Midbrain (tissue), 1 donor: Measurements from ENCODE around the gene ITGA5.

Experiments
- DNase-seq: peaks from one replicate; lab custom pipeline; 2025; lab: John Stamatoyannopoulos, UW

The ITGA5 gene

DNA sequence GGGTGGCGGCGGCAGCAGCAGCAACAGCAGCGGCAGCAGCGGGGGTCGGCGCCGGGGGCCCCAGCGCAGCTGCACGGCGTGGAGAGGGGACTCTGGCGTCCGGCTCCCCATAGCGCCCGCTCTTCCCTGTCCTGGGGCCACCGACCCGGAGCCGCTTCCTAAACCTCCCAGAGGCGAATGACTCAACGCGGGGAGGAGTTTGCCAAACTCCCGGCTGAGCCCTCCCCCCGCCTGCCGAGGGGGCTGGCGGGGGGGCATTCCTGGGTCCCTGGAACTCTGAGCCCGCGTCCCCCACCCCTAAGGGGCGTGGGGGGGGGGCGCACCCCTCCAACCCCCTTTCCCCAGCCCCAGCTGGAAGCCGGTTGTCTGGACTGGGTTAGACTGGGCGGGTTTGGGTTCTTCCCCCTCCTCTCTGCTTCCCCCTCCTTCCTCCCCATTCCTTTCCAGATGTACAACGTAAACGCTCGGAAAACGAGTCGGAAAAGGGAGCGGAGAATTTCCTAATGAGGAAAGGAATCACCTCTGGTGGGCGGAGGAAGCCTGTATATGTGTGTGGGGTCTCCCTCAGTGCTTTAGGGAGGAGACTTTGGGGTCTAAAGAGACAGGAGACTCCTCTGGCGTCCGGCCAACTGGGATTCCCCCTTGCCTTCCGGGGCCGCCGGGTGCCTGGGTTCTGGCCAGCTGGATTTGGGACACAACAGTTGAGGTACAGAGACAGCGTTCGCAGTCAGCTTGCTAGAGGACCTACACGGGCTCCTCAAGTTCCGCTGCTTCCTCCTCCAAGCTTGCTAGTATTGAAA lies at the start of gene ITGA5:
Gene ITGA5, minus strand, starts transcription at position 179 of the 800 bp plus-strand sequence. Its CDS starts 68 bp downstream, at position 111.
- DNase-seq, result peak; percentile 17

DNA sequence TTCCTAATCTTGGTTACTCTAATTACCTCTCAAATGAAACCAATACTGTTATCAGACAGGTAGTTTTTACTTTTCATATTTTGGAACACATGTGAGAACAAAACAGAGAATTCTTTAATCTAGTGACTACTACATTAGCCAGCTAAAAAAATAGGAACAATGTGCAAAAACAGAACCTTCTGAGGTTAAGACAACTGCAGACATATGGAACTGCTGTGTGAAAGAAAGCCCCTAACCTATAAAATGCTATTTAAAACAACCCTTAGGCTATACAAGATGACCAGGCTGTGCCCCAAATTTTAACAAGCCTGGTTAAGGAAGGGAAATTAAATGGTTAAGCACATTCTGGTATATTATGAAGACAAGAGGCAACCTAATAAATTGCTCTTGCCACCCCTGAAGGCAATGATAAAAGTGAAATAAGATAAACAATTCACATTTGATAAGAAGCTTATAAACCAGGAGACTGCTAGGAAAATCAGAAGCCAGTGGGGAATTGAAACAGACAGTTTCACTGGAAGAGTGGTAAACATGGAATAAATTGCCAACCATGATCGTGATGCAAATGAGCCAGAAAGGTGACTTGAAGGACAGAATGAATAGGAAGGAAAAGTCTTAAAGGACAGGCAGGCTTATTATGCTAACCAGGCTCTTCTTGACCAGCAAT lies 46.9 kb upstream of the ITGA5 start:
- no peak for DNase-seq

DNA sequence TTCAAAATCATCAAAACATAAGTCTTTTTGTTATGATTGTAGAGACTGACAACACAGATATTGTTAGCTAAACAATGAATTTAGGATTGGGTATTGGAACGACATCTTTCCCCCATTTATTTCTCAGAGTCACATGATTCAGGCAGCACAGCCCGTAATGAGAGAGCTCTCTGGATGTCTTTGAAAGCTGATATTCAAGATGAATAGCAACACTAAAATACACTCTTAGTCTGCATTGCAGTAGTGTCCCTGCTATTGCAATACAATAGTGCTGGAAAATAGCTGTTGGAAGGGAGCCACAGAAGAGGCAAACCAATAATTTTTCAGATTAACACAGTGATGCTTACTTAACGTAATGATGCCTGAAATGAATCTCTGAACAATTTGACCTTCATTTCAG lies 44.4 kb upstream of the ITGA5 start:
- no peak for DNase-seq

DNA sequence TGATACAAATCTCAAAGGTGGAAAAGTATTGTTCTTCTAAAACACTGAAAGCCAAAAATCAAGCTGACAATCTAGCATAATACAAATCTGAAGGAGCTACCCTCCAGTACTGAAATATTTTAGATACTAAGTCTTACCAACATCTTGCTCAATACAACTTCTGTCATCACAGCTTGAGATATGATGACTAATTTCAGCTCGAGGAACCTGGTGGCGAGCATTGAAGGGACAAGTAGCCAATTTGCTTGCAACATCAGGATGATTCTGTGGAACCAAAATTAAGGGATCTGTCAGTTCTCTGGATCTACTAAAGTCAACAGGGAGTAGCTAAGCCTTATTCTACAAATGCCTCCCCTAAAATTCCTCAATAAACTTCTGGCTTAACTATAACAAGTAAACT lies 44.0 kb upstream of the ITGA5 start:
- DNase-seq, result no peak

DNA sequence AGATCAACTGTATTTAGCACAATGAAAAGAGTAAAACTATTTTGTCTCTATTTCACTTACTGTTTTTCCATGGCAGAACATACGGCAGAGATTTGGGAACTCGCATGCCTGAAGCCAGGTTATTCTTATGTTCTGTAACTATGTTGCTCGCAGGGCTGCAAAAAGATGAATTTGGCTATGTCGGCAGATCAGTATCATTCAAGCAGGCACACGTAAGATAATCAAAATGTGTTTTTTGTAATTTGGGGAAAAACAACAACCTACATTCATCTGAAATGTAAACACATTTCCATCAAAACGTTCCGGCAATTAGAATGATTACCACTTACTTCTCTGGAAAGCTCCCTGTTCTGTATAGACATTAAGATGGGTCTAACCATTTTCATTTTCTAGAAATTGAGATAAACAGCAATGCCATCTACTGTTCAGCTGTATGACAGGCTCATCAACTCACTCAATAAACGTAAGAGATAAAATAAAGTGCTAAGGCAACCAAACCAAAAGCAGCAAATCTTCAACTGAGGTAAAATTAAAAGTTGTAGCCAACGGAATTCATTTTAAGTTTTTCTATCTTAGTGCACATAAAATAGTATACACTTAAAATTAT lies 41.4 kb upstream of the ITGA5 start:
- DNase-seq, result peak; percentile 7

DNA sequence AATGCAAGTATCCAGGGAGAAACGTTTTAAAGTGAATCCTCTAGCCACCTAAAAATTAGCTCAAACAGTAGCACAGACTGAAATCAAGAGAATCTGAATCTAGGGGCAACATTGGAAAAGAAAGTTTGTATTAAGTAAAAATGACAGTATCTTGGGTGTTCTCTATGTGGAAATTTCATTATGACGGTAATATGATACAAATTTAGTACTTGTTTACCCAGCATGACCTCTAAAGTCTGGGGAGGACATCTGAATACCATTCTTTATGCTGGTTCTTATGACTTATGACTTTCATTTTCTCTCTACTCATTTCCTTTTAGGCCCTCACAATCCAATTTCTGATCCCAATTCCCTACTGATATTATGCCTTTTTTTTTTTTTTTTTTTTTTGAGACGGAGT lies 40.3 kb upstream of the ITGA5 start:
- DNase-seq, result no peak

DNA sequence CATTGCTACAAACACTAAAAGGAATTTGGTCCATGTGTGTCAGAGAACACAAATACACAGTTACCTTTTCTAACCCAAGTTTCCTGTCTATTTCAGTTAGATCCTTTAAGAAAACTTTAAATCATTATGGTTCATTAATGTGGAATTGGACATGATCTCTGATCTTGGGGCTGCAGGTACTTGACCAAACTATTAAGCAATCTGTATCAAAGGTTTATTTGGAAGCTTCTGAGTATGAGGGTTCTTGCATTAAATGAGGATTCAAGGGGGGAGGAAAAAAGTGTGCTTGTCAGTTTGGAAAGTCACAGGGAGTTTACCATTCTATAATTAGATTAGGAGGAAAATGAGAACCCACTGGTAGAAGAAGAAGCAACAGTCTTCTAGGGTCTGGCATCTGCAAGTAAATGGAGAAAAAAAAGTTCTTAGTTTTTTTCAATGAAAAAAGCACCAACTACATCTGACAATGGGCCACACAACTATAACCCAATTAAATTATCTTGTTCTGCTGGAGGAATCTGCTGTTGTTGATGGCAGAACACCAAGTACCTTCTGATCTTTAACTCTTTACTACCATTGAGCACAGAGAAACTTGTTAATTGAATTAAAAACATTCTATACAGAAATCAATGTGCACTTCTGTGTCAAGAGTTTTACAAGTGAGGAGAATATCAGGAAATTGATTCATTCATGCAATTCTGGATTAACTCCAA lies 36.8 kb upstream of the ITGA5 start:
- DNase-seq, result no peak

DNA sequence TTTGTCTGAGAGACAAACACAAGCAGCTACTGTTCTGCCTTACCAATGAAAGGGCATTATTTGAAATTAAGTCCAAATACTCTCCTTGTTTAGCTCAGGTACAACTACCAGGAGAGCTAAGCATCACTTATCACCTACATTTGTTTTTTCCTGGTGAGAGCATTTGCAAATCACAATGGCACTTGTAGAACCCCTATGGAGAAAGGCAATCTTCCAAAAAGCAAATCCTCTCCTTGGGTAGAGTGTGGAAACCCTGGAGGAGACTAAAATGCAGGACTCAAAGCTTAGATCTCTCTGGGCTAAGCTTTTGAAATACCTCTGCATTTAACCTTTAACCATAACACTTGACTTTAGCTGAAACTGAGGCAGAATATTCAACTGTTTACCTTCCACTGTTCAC lies 33.6 kb upstream of the ITGA5 start:
- no peak for DNase-seq

DNA sequence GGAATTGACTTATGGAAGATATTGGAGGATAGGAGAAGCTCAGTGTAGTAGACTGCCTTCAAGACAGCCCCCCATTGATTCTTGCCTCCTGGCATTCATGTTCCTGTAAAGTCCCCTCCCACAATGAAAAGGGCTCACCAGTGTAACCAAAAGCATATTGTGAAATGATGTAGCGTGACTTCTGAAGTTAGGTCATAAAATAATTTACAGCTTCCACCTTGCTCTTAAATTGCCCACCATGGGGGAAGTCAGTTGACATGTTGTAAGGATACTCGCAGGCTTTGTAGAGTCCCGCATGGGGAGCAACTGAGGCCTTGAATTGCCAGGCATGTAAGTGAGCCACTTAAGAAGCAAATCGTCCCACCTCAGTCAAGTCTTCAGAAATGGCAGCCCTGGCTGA lies 29.3 kb upstream of the ITGA5 start:
- DNase-seq, result no peak

DNA sequence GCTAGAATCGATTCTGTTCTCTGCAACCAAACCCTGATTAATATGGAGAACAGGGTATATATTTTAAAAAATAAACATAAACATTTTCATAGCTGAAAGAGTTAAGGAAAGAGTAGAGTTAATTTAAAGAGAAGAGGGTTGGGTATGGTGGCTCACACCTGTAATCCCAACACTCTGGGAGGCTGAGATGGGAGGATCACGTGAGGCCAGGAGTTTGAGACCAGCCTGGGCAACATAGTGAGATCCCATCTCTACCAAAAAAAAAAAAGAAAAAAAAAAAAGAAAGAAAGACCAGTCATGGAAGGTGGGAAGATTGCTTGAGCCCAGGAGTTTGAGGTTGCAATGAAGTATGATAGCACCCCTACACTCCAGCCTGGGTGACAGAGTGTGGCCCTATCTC lies 28.9 kb upstream of the ITGA5 start:
- no peak for DNase-seq

DNA sequence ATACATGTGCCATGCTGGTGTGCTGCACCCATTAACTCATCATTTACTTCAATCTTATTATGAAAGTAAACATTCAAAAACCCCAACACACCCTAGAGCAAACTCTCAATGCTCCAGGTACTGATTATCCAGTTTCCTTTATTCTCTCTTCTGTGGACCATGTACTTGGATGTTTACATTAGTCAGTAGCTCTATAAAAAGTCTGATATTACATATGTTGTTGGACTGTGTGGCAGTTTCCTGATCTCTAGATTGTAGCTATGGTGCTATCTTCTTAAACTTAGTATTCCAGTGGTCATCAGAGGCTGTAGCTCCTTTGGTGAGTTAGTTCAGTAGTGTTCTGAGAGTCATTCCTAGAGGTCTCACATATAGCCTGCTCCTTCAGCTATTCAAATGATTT lies 25.1 kb upstream of the ITGA5 start:
- DNase-seq, result no peak

DNA sequence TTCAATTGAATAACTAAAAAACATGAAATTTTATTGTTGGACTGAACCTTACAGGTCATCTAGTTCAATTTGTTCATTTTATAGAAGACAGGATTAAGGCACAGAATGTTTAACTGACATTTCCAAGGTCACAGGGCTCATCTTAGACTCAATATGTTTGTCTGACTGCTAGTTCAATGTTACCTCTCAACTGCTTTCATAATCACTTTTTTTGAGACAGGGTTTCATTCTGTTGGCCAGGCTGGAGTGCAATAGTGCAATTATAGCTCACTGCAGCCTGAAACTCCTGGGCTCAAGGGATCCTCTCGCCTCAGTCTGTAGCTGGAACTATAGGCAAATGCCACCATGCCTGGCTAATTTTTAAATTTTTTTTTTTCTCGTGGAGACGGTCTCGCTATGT lies 24.4 kb upstream of the ITGA5 start:
- DNase-seq, result no peak

DNA sequence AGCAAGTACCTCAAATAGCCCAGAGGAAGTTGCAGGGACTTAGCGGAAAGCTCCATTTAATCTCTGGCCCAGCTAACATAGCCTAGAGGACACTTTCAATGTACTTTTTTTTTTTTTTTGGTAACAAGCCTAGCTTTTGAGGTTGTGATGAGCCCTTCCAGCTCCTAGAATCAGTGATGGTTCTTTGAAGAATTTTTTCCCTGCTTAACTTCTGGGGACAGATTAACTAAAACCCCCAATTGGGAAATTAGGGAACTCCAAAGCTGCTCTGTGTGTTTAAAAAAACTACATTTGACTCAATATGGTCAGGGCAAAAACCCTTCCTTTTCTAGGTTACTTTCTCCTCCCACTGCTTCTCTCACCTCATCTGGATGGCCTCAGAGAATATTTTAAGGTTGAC lies 23.9 kb upstream of the ITGA5 start:
- DNase-seq, result no peak

DNA sequence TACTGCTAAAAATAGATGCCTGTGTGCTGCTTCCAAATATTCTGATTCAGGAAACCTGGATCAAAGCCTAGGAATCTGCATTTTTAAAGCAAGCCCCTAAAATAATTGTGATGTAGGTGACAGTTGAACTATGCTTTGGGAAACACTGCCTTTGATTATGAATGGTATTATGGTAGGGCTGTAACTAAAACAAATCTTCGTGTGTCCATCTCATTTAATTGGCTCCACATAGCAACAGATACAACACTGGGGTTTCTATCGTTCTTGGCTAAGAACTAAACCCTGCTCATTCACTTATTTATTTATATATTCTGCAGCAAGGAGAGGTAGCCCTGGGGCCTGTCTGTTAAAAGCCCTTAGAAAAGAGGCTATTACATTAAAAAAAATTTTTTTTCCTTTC lies 23.0 kb upstream of the ITGA5 start:
- DNase-seq, result no peak

DNA sequence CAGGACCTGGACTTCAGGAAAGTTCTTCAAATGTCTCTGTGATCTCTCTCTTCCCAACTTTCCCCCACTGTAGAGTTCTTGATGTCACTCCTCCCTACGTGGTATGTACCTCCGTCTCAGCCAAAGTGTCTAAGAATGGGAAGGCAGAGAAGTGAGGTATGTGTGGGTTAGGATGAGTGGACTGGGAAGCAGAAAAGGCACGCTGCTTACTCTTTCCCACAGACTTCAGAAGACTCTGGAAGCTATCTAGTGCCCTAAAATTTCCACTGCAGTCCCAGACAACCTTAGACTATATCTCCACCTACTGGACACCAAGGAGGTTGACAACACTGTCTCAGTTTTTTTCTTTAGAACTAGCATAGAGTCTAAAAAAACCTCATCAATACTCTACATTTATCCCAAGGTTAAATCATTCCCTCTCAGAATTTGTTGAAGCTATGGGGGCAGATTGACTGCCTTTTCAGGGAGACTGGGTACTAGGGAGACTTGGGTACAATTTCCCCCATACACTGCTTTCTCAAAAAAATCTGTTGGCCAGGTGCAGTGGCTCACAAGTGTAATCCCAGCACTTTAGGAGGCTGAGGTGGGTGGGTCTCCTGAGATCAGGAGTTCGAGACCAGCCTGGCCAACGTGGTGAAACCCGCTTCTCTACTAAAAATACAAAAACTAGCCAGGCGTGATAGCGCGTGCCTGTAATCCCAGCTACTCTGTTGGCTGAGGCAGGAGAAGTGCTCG lies 20.6 kb upstream of the ITGA5 start:
- peak; percentile 34 for DNase-seq

DNA sequence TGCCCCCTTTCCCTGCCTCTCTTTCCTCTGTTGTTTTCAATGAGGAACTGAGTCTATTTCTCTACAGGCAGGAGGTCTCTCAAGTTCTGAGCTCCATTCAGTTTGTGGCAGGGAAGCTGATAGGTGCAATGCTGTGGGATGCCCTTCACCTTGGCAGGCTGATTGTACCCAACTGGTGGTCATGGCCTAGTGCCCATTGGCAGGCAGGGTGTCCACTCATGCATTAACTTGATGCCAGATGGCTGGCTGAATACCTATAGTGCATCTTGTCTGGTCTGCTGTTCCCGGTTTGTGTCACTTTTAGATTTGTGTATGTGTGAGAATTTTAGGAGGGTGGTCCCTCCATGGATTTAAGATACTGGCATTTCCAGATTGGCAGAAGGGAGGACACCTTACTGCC lies 20.0 kb upstream of the ITGA5 start:
- DNase-seq, result no peak

DNA sequence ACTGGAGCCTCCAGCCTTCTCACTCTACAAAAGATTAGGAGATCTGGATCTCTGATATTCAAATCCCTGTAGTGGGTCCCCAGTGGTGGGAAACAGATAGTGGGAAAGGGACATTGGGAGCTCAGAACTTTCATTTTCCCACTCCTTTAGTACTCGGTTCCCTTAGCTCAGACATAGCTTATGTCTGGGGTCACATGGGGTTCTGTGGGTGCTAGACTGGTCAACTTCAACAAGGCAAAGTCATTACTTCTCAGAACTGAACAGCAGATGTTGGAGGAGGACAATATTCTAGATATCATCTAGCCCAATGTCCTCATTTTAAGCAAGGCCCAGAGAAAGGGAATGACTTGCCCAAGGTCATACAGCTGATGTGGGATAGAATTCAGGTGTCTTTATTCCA lies 19.5 kb upstream of the ITGA5 start:
- no peak for DNase-seq

DNA sequence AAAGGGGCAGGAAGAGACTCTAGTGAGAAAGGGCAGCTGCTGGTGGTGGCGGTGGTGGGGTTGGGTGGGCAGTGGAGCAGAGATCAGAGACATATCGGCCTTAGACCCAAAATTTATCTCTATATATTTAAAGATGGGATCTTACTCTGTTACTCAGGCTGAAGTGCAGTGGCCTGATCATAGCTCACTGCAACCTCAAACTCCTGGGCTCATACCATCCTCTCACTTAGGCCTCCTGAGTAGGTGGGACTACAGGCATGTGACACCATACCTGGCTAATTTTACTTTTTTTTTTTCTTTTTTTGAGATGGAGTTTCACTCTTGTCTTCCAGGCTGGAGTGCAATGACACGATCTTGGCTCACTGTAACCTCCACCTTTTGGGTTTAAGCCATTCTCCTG lies 18.6 kb upstream of the ITGA5 start:
- no peak for DNase-seq

DNA sequence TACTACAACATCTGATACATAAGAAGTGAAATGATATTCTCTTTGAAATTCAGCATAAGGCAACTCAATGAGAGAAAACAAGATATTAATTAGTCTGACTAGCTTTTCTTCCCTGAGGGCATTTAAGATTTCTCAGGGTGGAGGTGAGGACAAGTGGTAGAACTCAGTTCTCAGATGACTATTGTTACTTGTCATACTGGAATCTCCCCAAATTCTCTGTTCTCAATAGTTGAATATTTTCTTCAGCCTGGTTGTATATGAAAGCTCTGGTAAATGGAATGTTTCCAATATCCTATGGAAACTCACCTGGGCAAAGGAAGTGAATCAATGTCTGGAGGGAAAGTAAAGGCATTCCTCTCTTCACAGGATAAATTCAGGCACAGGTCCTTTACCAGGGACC lies 18.2 kb upstream of the ITGA5 start:
- DNase-seq, result no peak

DNA sequence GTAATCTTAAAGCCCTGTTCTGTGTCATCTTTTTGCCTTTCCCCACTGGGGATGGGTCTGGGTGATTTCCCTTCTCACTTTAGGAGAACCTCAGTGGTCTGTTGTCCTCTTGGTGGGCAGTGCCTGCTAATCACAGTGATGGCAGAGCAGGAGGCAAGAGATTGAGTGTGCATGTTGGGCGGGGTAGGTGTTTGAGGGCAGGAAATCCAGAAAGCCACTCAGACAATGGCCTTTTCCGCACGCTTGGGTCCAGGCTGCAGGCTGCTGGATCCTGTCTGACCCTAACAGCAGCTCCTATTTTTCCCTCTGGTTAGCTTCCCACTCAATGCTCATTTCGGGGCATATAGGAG lies 13.7 kb upstream of the ITGA5 start:
- no peak for DNase-seq

DNA sequence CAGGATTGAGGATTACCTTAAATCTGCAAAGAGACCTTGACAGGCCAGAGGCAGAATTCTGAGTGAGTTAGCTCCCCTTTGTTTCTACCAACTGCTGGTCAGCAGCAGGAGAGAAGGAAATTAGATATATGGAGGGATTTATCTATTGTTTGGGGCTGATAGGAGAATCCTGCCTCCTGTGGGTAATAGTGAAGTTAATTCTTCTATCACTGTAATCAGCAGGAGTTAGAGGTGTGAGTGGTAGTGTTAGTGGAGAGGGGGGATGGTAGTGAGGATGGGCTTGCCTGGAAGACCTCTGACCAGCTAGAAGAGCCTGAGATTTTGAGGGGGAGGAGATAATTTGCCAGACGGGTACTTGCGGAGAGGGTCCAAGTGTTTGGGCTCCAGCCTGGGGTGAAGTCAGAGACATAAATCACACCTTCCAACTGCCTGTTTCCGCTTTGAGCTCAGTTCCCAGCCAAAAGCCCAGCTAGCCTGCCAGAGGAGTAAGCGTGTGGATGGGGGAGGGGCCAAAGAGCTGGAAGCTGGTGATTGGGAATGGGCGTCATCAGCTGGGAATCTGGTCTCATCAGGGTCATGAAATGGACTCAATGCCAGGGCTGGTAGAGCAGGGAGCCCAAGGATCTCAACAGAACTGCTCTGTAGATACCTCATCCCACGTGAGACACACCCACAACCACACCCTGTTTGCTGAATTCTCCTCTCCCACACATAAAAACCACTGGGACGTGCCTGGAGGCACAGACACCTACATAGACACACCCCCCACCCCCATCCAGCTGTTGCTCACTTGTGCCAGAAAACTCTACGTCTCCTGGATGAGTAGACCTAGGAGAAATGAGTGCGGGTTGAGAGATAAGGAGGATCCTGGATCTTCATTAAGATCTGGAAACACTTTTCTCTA lies 13.1 kb upstream of the ITGA5 start:
- DNase-seq, result no peak
